Measurements from ENCODE around the gene GRM5.

- TF ChIP-seq TCF7L2 (IDR thresholded peaks at IDR 0.05; ENCODE audit: low read depth, low read length) (no peak), CTCF (IDR thresholded peaks at IDR 0.05) (no peak), POLR2AphosphoS5 (IDR thresholded peaks at IDR 0.05; ENCODE audit: low read depth, low read length) (no peak), REST (IDR thresholded peaks at IDR 0.05; ENCODE audit: insufficient read depth in 1 of 2, low read depth in 2 of 2, low read length in 1 of 2) (no peak), SIN3A (IDR thresholded peaks at IDR 0.05; ENCODE audit: borderline replicate concordance, insufficient read depth, low read depth, low read length) (no peak)
These were observed 591.1 kb downstream of the GRM5 start for GRCh38 chr11:88474655-88475054.

All from Panc1 (cell line).